ENCODE measurements around the gene SLC7A7.
"Not testable (repeated sequence)": the region's sequence is repeated elsewhere in the genome, so short reads cannot be mapped to it uniquely, and the experiment has no call there.

Gene SLC7A7

DNA sequence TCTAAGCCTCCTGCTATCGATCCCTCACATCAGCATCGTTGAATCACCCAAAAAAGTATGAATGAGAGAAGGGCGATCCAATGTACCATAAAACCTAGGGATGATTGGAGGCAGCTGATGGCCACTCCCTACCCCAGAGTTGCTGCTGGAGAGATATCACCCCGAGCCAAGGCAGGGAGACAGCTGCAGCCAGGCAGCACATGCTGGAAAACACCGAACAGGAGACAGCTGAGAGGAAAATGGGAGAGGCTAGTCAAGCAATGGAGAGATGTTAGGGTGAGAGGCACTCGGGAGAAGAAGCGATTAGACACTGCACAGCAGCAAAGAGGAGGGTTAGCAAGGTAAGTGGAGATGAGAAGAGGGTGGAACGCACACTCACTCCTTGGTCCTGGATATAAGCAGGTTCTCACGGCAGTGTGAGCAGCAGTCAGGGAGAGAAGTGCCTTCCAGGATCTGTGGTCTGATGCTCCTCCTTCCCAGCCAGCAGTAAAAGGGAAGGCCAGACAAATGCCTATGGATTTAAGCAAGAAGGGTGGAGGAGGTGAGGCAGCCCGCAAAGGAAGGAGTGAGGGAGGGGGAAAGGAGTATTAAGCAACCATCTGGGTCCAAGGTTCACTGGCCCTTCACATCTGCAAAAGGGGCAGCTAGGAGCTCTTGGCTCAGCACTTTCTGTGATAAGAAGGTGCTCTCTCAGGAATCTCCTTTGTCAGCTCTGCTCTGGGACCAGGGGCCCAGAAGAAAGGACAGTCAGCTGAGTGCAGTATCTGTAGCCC, at the start of gene SLC7A7:
Gene SLC7A7, minus strand, starts transcription at position 495 of the 773 bp plus-strand sequence. CDS start 2,037 bp downstream, outside the sequence.
- DNase-seq (ENCODE audit: low read depth) = no peak

- no peak for DNase-seq (ENCODE audit: low read depth)
Observed at GRCh38 chr14:22864979-22865378, 49.7 kb upstream of the SLC7A7 start.

GRCh38 chr14:22861651-22862050, 46.4 kb upstream of the SLC7A7 start:
- no peak for DNase-seq (ENCODE audit: low read depth)

DNA sequence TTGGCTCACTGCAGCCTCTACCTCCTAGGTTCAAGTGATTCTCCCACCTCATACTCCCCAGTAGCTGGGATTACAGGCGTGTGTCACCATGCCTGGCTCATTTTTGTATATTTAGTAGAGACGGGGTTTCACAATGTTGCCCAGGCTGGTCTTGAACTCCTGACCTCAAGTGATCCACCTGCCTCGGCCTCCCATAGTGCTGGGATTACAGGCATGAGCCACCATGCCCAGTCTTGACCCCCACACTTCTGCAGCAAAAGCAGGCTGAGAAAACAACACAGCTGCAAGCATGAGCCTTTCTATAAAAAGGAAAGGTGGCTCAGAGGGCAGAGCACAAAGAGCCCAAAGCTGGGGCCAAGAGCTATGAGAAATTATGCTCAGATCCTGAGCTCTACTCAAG, 45.1 kb upstream of the SLC7A7 start:
- DNase-seq (ENCODE audit: low read depth) = not testable (repeated sequence)

GRCh38 chr14:22856428-22856827, 41.2 kb upstream of the SLC7A7 start:
- no peak for DNase-seq (ENCODE audit: low read depth)

- DNase-seq (ENCODE audit: low read depth) = no peak
Observed at GRCh38 chr14:22854963-22855724, 39.9 kb upstream of the SLC7A7 start.

DNA sequence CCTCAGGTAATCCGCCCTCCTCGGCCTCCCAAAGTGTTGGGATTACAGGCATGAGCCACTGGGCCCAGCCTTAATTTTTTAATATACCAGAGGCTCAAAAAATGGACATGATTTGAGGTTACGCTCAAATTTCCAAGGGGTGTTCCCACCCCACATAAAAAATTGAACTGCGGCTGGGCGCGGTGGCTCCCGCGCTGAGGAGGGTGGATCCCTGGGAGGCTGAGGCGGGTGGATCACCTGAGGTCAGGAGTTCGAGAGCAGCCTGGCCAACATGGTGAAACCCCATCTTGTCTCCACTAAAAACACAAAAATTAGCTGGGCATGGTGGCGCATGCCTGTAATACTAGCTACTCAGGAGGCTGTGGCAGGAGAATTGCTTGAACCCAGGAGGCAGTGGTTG, 39.1 kb upstream of the SLC7A7 start:
- DNase-seq (ENCODE audit: low read depth) = not testable (repeated sequence)

GRCh38 chr14:22852940-22853767, 37.9 kb upstream of the SLC7A7 start:
- DNase-seq (ENCODE audit: low read depth) = peak; percentile 77

- DNase-seq (ENCODE audit: low read depth) = no peak
Observed at GRCh38 chr14:22852599-22852939, 37.3 kb upstream of the SLC7A7 start.

GRCh38 chr14:22852178-22852577, 36.9 kb upstream of the SLC7A7 start:
- not testable (repeated sequence) for DNase-seq (ENCODE audit: low read depth)

- peak; percentile 66 for DNase-seq (ENCODE audit: low read depth)
Observed at GRCh38 chr14:22850944-22851764, 35.9 kb upstream of the SLC7A7 start.

DNA sequence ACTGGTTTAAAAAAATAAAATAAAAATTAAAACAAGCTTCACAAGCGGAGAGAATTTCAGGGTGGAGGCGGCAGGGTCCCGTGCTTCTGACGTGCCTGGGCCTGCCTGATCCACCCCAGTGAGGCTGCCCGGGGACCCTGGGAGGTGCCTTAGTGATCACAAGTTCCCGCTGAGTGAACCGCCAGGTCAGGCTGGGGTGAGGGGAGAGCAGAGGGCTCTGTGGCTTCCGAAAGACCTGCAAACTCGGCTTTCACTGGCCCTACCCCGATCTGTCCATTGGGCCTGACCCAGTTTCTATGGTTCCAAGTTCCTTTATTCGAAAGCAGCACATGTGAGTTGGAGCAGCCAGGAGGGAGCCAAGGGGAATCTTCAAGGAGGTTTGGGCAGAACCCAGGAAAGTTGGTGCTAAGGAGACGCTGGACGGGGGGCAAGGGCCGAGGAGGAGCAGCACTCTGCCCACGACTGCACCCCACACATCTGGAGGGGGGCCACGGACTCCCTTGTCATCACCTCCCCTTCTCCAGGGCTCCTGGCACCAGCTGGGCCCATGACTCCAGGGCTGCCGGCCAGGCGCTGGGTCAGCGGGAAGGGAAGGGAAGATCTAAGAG, 34.1 kb upstream of the SLC7A7 start:
- DNase-seq (ENCODE audit: low read depth) = no peak

DNA sequence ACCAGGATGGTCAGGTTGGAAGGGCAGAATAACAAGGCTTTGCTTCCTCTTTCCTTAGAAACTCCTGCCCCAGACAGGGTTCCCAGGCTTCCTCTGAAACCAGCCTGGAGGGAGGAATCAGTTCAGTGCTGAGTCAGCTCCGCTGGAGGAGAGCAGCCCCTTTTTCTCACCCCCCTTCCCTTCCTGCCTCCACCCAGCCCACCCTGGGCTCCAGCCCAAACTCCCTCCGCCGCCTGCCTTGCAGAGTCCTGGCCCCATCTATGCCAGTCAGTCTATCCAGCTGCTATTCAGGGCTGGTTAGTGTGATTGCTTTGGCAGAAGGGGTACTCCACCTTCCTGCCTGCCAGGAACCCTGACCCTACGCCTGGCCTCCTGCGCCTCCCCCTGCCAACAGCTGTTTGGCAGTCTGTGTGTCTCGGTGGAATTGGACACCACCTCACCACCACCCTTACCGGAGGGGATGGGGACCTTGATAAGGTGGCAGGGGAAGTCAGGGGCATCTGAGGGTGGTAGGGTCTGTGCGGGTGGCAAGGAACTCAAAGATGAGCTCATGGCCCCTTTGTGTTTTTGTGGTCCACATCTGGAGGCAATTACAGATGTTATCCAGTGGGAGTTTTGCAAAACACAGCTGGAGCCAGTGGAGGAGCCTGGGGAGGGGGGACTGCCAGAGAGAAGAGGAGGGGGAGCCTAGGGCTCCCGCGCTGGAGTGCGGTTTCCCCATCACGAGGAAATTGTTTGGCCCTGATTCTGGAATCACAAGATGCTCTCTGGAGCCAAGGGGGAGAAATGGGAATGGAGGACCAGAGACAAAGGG, 33.3 kb upstream of the SLC7A7 start:
- no peak for DNase-seq (ENCODE audit: low read depth)

DNA sequence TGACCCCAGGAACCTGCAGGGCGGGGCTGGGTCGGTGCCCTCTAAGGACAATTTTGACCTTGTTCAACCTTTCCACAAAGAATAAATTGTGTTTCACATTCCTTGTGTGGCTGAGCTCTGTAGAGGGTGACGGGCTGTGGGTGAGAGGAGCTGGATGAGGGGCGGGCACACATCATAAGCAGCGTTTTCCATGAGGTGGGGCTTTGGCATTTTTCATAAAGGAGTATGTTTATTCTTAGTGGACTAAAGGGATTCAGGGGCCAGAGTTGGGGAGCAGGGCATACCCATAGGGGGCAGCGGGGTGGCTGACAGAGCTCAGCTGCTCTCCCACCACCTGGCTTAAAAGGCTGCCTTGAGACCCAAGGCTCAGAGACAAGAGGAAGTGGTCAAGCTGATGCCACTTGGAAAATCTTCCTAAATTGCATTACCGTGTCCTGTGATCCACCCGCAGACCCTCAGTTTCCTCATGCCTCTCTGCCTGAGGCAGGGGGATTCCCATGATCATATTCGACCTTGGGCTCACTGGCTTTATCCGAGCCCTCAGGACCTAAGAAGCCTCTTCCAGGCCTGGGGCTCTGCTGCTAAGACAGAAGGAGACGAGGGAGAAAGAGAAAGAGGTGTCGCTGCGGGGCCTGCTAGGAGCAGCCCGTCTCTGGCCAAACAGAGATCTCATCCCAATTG, 32.6 kb upstream of the SLC7A7 start:
- no peak for DNase-seq (ENCODE audit: low read depth)

GRCh38 chr14:22846811-22847307, 31.6 kb upstream of the SLC7A7 start:
- DNase-seq (ENCODE audit: low read depth) = no peak

DNA sequence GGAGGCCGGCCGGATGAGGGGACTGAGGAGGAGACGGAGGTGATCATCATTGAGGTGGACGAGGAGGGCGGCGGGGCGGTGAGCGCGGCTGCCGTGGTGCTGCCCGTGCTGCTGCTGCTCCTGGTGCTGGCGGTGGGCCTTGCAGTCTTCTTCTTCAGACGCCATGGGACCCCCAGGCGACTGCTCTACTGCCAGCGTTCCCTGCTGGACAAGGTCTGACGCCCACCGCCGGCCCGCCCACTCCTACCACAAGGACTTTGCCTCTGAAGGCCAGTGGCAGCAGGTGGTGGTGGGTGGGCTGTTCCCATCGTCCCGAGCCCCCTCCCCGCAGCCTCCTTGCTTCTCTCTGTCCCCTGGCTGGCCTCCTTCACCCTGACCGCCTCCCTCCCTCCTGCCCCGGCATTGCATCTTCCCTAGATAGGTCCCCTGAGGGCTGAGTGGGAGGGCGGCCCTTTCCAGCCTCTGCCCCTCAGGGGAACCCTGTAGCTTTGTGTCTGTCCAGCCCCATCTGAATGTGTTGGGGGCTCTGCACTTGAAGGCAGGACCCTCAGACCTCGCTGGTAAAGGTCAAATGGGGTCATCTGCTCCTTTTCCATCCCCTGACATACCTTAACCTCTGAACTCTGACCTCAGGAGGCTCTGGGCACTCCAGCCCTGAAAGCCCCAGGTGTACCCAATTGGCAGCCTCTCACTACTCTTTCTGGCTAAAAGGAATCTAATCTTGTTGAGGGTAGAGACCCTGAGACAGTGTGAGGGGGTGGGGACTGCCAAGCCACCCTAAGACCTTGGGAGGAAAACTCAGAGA, 30.8 kb upstream of the SLC7A7 start:
- DNase-seq (ENCODE audit: low read depth) = no peak

DNA sequence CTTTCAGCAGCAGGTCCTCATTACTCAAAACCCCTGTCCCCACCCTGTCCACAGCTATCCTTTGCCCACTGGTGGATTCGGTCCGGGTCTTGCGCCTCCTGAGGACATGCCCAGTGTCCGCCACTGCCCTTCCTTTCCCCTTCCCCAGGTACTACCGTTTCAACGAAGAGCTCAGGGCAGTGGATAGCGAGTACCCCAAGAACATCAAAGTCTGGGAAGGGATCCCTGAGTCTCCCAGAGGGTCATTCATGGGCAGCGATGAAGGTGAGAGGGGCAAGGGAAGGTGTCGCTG, 29.8 kb upstream of the SLC7A7 start:
- DNase-seq (ENCODE audit: low read depth) = no peak

GRCh38 chr14:22844221-22845102, 29.2 kb upstream of the SLC7A7 start:
- no peak for DNase-seq (ENCODE audit: low read depth)

Measured in HS-27A (cell line).